Measurements from ENCODE around the gene THAP8.

THAP8 gene

GRCh38 chr19:36009220-36009619 is 44.9 kb downstream of the THAP8 start:
- Histone ChIP-seq H3K36me3 (ENCODE audit: control insufficient read depth in 4 of 4, insufficient read depth in 4 of 4, low read length in 3 of 4) (peaks cover 0 to 3% (median 2%) of the 10 kb centered on the region in 4 experiments), H3K9me3 (ENCODE audit: control extremely low read depth in 1 of 5, control insufficient read depth in 4 of 5, insufficient read depth in 2 of 5, low read depth in 1 of 5, low read length in 4 of 5) (no peaks in the 10 kb centered on the region), H3K27ac (ENCODE audit: insufficient read depth in 1 of 2, low read depth in 1 of 2, low read length in 2 of 2, poor library complexity in 1 of 2, severe bottlenecking in 2 of 2) (no peak overlapping the region), H3K4me3 (ENCODE audit: control insufficient read depth in 1 of 7, extremely low read depth in 1 of 7, insufficient read depth in 4 of 7, low read depth in 2 of 7, low read length in 6 of 7) (peak overlapping the region; percentile 7 to 67 (median 40)), H3K27me3 (replicated peaks in 2 of 5; ENCODE audit: control insufficient read depth in 4 of 5, insufficient read depth in 5 of 5, low read length in 4 of 5) (peaks cover 0 to 3% (median 0%) of the 10 kb centered on the region in 5 experiments), H3K4me1 (ENCODE audit: control extremely low read depth in 1 of 4, control insufficient read depth in 4 of 4, insufficient read depth in 4 of 4, low read length in 3 of 4) (peaks cover 0 to 22% (median 10%) of the 10 kb centered on the region in 4 experiments)
- WGBS (ENCODE audit: insufficient coverage) = 2% methylated on average over 41 of the region's 50 CpGs
- ChIA-PET POLR2A (no interaction called here), CTCF (interaction anchor here (0.5 kb wide), 1 partner anchor 42 kb away, joined by 5 read pairs; no protein-coding TSS in a partner anchor)
- DNase-seq = peak; percentile 12 to 45 (median 32)

- POLR2A ChIA-PET = no interaction called here
- WGBS (ENCODE audit: insufficient coverage) = 81% methylated on average over 19 of the region's 19 CpGs
Observed at GRCh38 chr19:36008336-36008978, 45.6 kb downstream of the THAP8 start, which contains the start of gene SYNE4. Gene SYNE4 (minus strand): TSS chr19:36008813. CDS start chr19:36008681, 132 bp downstream.

GRCh38 chr19:36006955-36007354 is 47.1 kb downstream of the THAP8 start:
- CTCF ChIA-PET = no interaction called here
- POLR2A ChIA-PET = no interaction called here
- H3K9me3 ChIP-seq (ENCODE audit: control extremely low read depth in 1 of 5, control insufficient read depth in 4 of 5, insufficient read depth in 2 of 5, low read depth in 1 of 5, low read length in 4 of 5) = no peaks in the 10 kb centered on the region
- 100% methylated on average over 5 of the region's 5 CpGs for WGBS (ENCODE audit: insufficient coverage)
- H3K27ac ChIP-seq (ENCODE audit: insufficient read depth in 1 of 2, low read depth in 1 of 2, low read length in 2 of 2, poor library complexity in 1 of 2, severe bottlenecking in 2 of 2) = no peak overlapping the region
- no peak for DNase-seq
- H3K27me3 ChIP-seq (replicated peaks in 2 of 5; ENCODE audit: control insufficient read depth in 4 of 5, insufficient read depth in 5 of 5, low read length in 4 of 5) = peaks cover 0 to 3% (median 0%) of the 10 kb centered on the region in 5 experiments
- no peak overlapping the region for H3K4me3 ChIP-seq (ENCODE audit: control insufficient read depth in 1 of 7, extremely low read depth in 1 of 7, insufficient read depth in 4 of 7, low read depth in 2 of 7, low read length in 6 of 7)
- peaks cover 1 to 3% (median 2%) of the 10 kb centered on the region in 4 experiments for H3K36me3 ChIP-seq (ENCODE audit: control insufficient read depth in 4 of 4, insufficient read depth in 4 of 4, low read length in 3 of 4)
- peaks cover 0 to 13% (median 4%) of the 10 kb centered on the region in 4 experiments for H3K4me1 ChIP-seq (ENCODE audit: control extremely low read depth in 1 of 4, control insufficient read depth in 4 of 4, insufficient read depth in 4 of 4, low read length in 3 of 4)

More at GRCh38 chr19:36008336-36008978, 45.6 kb downstream of the THAP8 start, which contains the start of gene SYNE4:
- Histone ChIP-seq H3K36me3 (ENCODE audit: control insufficient read depth in 4 of 4, insufficient read depth in 4 of 4, low read length in 3 of 4) (peaks cover under 1 to 3% (median 2%) of the 10 kb centered on the region in 4 experiments), H3K27me3 (replicated peaks in 2 of 5; ENCODE audit: control insufficient read depth in 4 of 5, insufficient read depth in 5 of 5, low read length in 4 of 5) (peaks cover 0 to 3% (median 0%) of the 10 kb centered on the region in 5 experiments), H3K9me3 (ENCODE audit: control extremely low read depth in 1 of 5, control insufficient read depth in 4 of 5, insufficient read depth in 2 of 5, low read depth in 1 of 5, low read length in 4 of 5) (no peaks in the 10 kb centered on the region), H3K4me3 (ENCODE audit: control insufficient read depth in 1 of 7, extremely low read depth in 1 of 7, insufficient read depth in 4 of 7, low read depth in 2 of 7, low read length in 6 of 7) (peak within 1 kb of the TSS; percentile 7 to 67 (median 40)), H3K27ac (ENCODE audit: insufficient read depth in 1 of 2, low read depth in 1 of 2, low read length in 2 of 2, poor library complexity in 1 of 2, severe bottlenecking in 2 of 2) (no peak within 1 kb of the TSS), H3K4me1 (ENCODE audit: control extremely low read depth in 1 of 4, control insufficient read depth in 4 of 4, insufficient read depth in 4 of 4, low read length in 3 of 4) (peaks cover 0 to 19% (median 7%) of the 10 kb centered on the region in 4 experiments)
- CTCF ChIA-PET = interaction anchor here (0.9 kb wide), 1 partner anchor 15 kb away, joined by 3 read pairs; no protein-coding TSS in a partner anchor
- no peak for DNase-seq

- no peaks in the 10 kb centered on the region for H3K9me3 ChIP-seq (ENCODE audit: control extremely low read depth in 1 of 5, control insufficient read depth in 4 of 5, insufficient read depth in 2 of 5, low read depth in 1 of 5, low read length in 4 of 5)
- ChIA-PET POLR2A (no interaction called here), CTCF (no interaction called here)
- peaks cover 8 to 19% (median 10%) of the 10 kb centered on the region in 4 experiments for H3K36me3 ChIP-seq (ENCODE audit: control insufficient read depth in 4 of 4, insufficient read depth in 4 of 4, low read length in 3 of 4)
- no peaks in the 10 kb centered on the region for H3K27me3 ChIP-seq (replicated peaks in 2 of 5; ENCODE audit: control insufficient read depth in 4 of 5, insufficient read depth in 5 of 5, low read length in 4 of 5)
- WGBS (ENCODE audit: insufficient coverage) = 100% methylated on average over 3 of the region's 4 CpGs
- DNase-seq = no peak
- H3K27ac ChIP-seq (ENCODE audit: insufficient read depth in 1 of 2, low read depth in 1 of 2, low read length in 2 of 2, poor library complexity in 1 of 2, severe bottlenecking in 2 of 2) = no peak overlapping the region
- H3K4me1 ChIP-seq (ENCODE audit: control extremely low read depth in 1 of 4, control insufficient read depth in 4 of 4, insufficient read depth in 4 of 4, low read length in 3 of 4) = no peaks in the 10 kb centered on the region
- H3K4me3 ChIP-seq (ENCODE audit: control insufficient read depth in 1 of 7, extremely low read depth in 1 of 7, insufficient read depth in 4 of 7, low read depth in 2 of 7, low read length in 6 of 7) = no peak overlapping the region
Observed at GRCh38 chr19:36003284-36003683, 50.8 kb downstream of the THAP8 start.

DNA sequence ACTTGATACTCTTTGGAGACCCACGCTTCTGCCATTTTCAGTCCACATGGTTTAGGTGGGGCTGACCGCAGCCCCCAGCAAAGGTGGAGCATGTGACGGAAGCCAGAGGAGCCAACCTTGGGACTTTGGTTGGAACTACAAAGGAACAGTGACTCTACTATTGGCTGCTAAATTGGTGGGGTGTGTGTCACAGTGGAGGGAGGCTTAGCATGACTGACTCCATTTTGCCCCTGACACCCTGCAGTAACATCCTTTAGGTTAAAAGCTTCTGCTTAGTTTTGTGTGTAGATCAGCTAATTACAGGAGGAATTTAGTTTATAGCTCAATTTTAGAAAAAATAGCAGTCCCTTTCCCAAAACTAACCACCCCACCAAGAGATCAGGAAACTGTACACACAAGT is 52.5 kb downstream of the THAP8 start:
- 100% methylated on average over 2 of the region's 3 CpGs for WGBS (ENCODE audit: insufficient coverage)
- H3K27ac ChIP-seq (ENCODE audit: insufficient read depth in 1 of 2, low read depth in 1 of 2, low read length in 2 of 2, poor library complexity in 1 of 2, severe bottlenecking in 2 of 2) = no peak overlapping the region
- peaks cover 8 to 28% (median 12%) of the 10 kb centered on the region in 4 experiments for H3K36me3 ChIP-seq (ENCODE audit: control insufficient read depth in 4 of 4, insufficient read depth in 4 of 4, low read length in 3 of 4)
- peaks cover 0 to 7% (median 2%) of the 10 kb centered on the region in 4 experiments for H3K4me1 ChIP-seq (ENCODE audit: control extremely low read depth in 1 of 4, control insufficient read depth in 4 of 4, insufficient read depth in 4 of 4, low read length in 3 of 4)
- no peaks in the 10 kb centered on the region for H3K9me3 ChIP-seq (ENCODE audit: control extremely low read depth in 1 of 5, control insufficient read depth in 4 of 5, insufficient read depth in 2 of 5, low read depth in 1 of 5, low read length in 4 of 5)
- POLR2A ChIA-PET = no interaction called here
- DNase-seq = no peak
- no peaks in the 10 kb centered on the region for H3K27me3 ChIP-seq (replicated peaks in 2 of 5; ENCODE audit: control insufficient read depth in 4 of 5, insufficient read depth in 5 of 5, low read length in 4 of 5)
- CTCF ChIA-PET = interaction anchor here (0.6 kb wide), 1 partner anchor 480 kb away, joined by 3 read pairs; no protein-coding TSS in a partner anchor
- no peak overlapping the region for H3K4me3 ChIP-seq (ENCODE audit: control insufficient read depth in 1 of 7, extremely low read depth in 1 of 7, insufficient read depth in 4 of 7, low read depth in 2 of 7, low read length in 6 of 7)

DNA sequence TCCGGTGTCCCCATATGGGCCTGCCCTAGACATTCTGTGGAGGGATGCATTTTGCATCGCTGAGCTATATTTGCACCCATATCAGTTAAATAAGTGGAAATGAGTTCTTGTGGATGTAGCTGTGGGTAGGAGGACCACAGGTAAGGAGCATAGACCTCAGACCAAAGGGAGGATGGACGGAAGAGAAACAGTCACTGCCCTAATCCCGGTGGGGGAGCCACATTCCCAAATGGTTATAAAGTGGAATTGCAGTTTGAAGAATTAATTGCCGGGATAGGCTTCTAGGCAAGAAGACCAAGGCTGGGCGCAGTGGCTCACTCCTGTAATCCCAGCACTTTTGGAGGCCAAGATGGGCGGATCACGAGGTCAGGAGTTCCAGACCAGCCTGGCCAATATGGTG is 57.3 kb downstream of the THAP8 start:
- DNase-seq = no peak
- ChIA-PET CTCF (interaction anchor here (0.7 to 3.0 kb wide), 6 partner anchors 10 to 197 kb away, joined by 3 to 11 read pairs (median 3); partner anchors contain the start of gene ALKBH6), POLR2A (no interaction called here)
- Histone ChIP-seq H3K27me3 (replicated peaks in 2 of 5; ENCODE audit: control insufficient read depth in 4 of 5, insufficient read depth in 5 of 5, low read length in 4 of 5) (no peaks in the 10 kb centered on the region), H3K4me3 (ENCODE audit: control insufficient read depth in 1 of 7, extremely low read depth in 1 of 7, insufficient read depth in 4 of 7, low read depth in 2 of 7, low read length in 6 of 7) (no peak overlapping the region), H3K27ac (ENCODE audit: insufficient read depth in 1 of 2, low read depth in 1 of 2, low read length in 2 of 2, poor library complexity in 1 of 2, severe bottlenecking in 2 of 2) (no peak overlapping the region), H3K36me3 (ENCODE audit: control insufficient read depth in 4 of 4, insufficient read depth in 4 of 4, low read length in 3 of 4) (peaks cover 6 to 28% (median 10%) of the 10 kb centered on the region in 4 experiments), H3K4me1 (ENCODE audit: control extremely low read depth in 1 of 4, control insufficient read depth in 4 of 4, insufficient read depth in 4 of 4, low read length in 3 of 4) (peaks cover 5 to 28% (median 25%) of the 10 kb centered on the region in 4 experiments), H3K9me3 (ENCODE audit: control extremely low read depth in 1 of 5, control insufficient read depth in 4 of 5, insufficient read depth in 2 of 5, low read depth in 1 of 5, low read length in 4 of 5) (no peaks in the 10 kb centered on the region)
- 90% methylated on average over 6 of the region's 8 CpGs for WGBS (ENCODE audit: insufficient coverage)
